NCI-H1048 (cell line): ENCODE measurements around the gene ADA.
"Not testable (repeated sequence)": the region's sequence is repeated elsewhere in the genome, so short reads cannot be mapped to it uniquely, and the experiment has no call there.

ENCODE experiments used
- DNase-seq: peaks from one replicate; lab custom pipeline; 2025; lab: John Stamatoyannopoulos, UW

Gene ADA

GRCh38 chr20:44678990-44679611 is 27.6 kb upstream of the ADA start:
- no peak for DNase-seq

- DNase-seq, result no peak
These were observed 26.7 kb upstream of the ADA start for GRCh38 chr20:44678242-44678641.

- not testable (repeated sequence) for DNase-seq
These were observed 20.9 kb upstream of the ADA start for GRCh38 chr20:44672318-44672902.

GRCh38 chr20:44671541-44671940 is 20.0 kb upstream of the ADA start:
- not testable (repeated sequence) for DNase-seq

GRCh38 chr20:44670851-44671250 is 19.4 kb upstream of the ADA start:
- not testable (repeated sequence) for DNase-seq

DNA sequence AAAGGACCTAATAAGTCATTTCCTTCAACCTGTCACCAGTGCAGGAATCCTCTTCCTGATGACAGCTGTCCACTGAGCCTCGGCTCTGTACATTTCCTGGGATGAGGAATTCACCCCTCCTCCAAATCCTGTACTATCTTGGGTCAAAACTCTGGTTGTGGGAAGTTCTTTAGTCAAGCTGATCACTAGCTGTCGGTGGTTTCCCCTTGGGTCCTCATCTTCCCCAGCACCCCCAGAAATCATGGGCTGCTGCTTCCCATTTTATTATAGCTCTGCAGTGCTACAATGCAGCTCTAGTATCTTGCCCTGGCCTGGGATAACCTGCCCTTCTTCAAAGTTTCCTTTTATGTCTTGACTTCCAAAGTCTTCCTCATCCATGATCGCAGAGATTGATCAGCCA is 14.6 kb upstream of the ADA start:
- no peak for DNase-seq

GRCh38 chr20:44664131-44664530 is 12.6 kb upstream of the ADA start:
- DNase-seq, result no peak

- DNase-seq, result no peak
These were observed 10.8 kb upstream of the ADA start for GRCh38 chr20:44662261-44662660.

DNA sequence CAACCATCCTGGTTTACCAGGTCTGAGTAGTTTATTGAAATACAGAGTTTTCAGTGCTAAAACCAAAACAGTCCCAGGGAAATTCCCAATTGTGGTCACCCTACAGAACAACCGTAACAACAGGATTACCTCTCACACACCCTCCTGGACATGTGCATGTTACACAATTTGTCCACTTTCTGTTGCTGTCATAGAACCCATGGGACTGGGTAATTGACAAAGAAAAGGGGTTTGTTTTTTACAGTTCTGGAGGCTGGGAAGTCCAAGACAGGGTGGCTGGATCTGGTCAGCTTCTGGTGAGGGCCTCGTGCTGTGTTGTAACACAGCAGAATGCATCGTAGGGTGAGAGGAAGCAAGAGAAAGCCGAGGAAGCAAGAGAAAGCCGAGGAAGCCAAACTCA is 9.1 kb upstream of the ADA start:
- DNase-seq, result no peak

DNA sequence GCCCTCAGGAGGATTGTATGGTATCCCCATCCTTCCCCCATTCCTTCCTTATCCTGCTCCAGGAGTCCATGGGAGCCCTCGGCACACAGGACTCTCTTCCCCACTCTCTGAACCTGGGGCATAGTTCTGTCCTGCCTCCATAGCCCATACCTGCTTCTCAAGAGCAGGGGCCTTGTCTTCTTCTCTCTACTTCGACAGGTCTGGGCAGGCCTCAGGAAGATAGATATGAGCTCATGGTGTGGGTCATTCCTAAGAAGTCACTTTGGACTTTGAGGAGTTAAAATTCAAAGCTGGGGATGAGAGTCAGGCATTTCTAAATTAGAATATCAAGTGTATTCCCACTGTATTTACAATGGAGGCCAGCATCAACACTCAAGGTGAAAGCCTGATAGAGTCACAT is 8.4 kb upstream of the ADA start:
- DNase-seq, result no peak

GRCh38 chr20:44658810-44659209 is 7.3 kb upstream of the ADA start:
- DNase-seq, result no peak

GRCh38 chr20:44657875-44658274 is 6.4 kb upstream of the ADA start:
- no peak for DNase-seq

GRCh38 chr20:44656448-44656847 is 4.9 kb upstream of the ADA start:
- DNase-seq, result no peak

GRCh38 chr20:44654210-44654609 is 2.7 kb upstream of the ADA start:
- not testable (repeated sequence) for DNase-seq

DNA sequence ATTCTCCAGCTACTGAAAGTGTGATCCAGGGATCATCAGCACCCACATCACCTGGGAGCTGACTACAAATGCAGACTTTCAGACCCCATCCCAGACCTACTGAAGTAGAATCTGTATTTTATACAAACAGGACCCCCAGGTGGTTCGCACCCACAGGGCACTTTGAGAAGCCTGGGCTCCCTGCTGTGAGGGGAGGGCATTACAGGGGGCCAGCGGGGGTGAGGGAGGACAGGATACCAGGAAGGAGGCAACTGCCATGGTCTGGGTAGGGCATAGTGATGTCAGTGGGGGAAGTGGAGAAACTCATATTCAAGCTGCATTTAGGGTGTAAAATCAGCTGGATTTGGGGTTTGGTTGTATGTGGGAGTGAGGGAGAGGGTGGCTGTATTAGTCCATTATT is 2.0 kb upstream of the ADA start:
- no peak for DNase-seq

DNA sequence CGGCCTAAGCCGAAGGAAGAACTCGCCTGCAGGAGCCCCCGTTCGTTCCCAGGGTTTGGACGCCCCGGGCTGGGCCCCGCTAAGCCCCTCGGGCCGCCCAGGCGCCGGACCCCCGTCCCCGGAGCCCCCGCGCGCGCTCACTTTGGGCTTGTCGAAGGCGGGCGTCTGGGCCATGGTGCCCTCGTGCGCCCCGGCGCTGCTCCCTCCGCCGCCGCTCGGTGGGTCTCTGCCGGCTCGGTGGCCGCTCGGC is 140 bp downstream of the ADA start:
- no peak for DNase-seq

DNA sequence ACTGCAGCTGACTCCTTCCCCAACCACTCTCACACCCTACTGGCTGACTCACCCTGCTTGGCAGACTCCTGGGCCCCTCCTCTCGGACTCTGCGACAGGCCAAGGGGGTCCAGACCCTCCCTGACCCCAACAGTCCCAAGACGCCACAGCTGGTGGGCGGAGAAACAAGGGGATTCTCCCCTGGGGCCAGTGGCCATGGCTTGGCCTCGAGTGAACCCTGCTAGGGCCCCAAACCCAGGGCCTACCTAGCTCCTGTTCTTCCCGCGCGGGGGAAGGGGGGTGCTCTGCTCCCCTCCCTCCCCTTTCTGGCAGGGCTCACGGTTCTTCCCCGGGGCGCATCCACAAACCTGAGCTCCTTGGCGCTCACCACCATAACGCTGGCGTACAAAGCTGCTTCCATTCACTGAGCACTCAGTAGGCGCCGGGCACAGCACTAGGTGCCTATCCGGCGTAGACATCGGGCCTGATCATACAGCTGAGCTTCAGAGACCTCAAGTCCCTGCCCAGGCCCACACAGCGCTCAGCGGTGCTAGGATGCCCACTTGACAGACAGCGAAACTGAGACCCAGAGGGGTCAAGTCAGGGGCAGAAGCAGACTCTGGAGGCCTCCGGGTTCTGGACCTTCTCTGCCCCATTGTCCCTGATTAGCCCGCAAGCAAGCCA is 597 bp downstream of the ADA start:
- DNase-seq, result no peak

DNA sequence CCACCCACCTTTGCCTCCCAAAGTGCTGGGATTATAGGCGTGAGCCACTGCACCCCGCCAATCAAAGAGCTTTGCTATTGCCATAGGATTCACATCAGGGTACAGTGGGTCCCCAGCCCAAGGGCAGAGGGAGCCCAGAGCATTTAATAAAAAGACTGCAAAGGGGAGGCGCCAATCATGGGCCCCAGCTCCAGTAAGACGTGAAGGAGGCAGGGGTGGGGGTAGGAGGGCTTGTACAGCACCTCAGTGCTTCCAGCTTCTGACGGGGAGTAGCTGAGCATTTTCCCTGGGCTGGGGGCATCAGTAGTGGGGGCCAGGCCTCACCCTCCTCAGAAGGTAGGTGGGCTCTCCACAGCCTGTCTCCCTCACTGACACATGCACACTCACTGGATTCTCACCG is 1.5 kb downstream of the ADA start:
- no peak for DNase-seq

- no peak for DNase-seq
These were observed 2.4 kb downstream of the ADA start for GRCh38 chr20:44649126-44649525.

GRCh38 chr20:44648579-44648978 is 2.9 kb downstream of the ADA start:
- DNase-seq, result no peak

GRCh38 chr20:44648068-44648467 is 3.4 kb downstream of the ADA start:
- DNase-seq, result no peak

DNA sequence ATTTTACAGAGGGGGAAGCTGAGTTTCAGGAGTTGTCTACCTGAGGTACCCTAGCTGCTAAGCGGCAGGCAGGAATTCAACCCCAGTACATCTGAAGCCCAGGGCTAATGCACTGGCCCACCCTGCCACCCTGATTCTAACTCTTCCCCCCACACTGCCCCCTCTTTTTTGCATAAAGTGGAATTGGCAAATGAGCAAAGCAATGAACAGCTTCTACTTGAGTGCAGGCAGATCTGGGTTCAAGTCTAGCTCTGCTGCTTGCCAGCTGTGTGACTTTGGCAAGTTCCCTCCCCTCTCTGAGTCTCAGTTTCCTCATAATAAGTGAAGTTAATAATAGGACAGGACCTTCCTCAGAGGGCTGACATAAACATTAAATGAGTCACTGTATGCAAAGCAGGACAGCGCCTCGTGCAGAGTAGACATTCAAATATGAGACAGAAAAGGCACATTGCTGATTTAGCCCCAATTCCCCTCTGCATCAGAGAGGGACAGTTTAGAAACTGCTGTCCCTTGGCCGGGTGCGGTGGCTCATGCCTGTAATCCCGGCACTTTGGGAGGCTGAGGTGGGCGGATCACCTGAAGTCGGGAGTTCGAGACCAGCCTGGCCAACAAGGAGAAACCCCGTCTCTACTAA is 4.7 kb downstream of the ADA start:
- DNase-seq, result peak; percentile 29

- DNase-seq, result no peak
These were observed 5.4 kb downstream of the ADA start for GRCh38 chr20:44646023-44646640.
